ENCODE data around the gene CEMIP. TPM values are rescaled to one million over a fixed set of nuclear protein-coding genes. Genes with fewer than 3 reads are reported as not detected.

CEMIP gene, protein sequence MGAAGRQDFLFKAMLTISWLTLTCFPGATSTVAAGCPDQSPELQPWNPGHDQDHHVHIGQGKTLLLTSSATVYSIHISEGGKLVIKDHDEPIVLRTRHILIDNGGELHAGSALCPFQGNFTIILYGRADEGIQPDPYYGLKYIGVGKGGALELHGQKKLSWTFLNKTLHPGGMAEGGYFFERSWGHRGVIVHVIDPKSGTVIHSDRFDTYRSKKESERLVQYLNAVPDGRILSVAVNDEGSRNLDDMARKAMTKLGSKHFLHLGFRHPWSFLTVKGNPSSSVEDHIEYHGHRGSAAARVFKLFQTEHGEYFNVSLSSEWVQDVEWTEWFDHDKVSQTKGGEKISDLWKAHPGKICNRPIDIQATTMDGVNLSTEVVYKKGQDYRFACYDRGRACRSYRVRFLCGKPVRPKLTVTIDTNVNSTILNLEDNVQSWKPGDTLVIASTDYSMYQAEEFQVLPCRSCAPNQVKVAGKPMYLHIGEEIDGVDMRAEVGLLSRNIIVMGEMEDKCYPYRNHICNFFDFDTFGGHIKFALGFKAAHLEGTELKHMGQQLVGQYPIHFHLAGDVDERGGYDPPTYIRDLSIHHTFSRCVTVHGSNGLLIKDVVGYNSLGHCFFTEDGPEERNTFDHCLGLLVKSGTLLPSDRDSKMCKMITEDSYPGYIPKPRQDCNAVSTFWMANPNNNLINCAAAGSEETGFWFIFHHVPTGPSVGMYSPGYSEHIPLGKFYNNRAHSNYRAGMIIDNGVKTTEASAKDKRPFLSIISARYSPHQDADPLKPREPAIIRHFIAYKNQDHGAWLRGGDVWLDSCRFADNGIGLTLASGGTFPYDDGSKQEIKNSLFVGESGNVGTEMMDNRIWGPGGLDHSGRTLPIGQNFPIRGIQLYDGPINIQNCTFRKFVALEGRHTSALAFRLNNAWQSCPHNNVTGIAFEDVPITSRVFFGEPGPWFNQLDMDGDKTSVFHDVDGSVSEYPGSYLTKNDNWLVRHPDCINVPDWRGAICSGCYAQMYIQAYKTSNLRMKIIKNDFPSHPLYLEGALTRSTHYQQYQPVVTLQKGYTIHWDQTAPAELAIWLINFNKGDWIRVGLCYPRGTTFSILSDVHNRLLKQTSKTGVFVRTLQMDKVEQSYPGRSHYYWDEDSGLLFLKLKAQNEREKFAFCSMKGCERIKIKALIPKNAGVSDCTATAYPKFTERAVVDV (N-terminal part only)
- 100 to 1,000 TPM in 1 of 2 donors, 10 to 100 TPM in 1; 75.8 to 257 TPM for total RNA-seq
- 10 to 100 TPM; 11.6 to 49.4 TPM for polyA plus RNA-seq (ENCODE audit: insufficient read length in 2 of 2)
- long read RNA-seq, donor 1, full-length matches to known transcripts: 3 of 82 reads
- long read RNA-seq, donor 1, partial matches to known transcripts: 79 of 82 reads
- long read RNA-seq, donor 1, other reads (novel, unspliced or antisense): 0 of 82 reads
- long read RNA-seq, donor 2, partial matches to known transcripts: 0 of 1 reads
- long read RNA-seq, donor 2, other reads (novel, unspliced or antisense): 0 of 1 reads
- long read RNA-seq, donor 3: 0 reads
- long read RNA-seq, donor 4, partial matches to known transcripts: 208 of 208 reads
- long read RNA-seq, donor 4, other reads (novel, unspliced or antisense): 0 of 208 reads

DNA sequence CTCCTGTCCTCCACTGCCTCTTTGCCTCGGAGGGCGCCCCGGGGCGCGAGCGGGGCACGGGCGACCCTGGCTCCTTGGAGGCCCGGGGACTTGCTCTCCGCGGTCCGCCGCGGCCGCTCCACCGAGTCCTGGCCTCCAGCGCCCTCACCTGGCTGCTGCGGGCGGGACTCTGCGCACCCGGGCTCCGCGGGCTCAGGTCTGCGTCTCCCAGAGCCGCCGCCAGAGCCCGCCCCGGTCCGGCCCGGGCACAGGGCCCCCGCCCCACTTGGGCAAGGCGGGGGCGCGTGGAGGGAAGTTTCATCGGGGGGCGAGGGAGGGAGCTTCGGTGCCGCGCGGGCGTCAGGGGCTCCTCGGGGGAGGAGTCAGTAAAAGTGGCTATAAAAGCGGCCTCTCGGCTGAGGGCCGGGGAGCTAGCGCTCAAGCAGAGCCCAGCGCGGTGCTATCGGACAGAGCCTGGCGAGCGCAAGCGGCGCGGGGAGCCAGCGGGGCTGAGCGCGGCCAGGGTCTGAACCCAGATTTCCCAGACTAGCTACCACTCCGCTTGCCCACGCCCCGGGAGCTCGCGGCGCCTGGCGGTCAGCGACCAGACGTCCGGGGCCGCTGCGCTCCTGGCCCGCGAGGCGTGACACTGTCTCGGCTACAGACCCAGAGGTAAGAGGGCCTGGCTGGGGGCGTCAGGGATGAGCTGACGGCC, at the start of gene CEMIP:
TSS of gene CEMIP (plus strand) at position 407 of the 694 bp plus-strand sequence. CDS start 94,510 bp downstream, outside the sequence.
- DNase-seq (ENCODE audit: low read depth in 4 of 6, low spot score in 6 of 6): peak in 5 of 6 donors; percentile 53 to 92 (median 72)
- WGBS (ENCODE audit: insufficient coverage): under 1% methylated on average over 75 of the region's 75 CpGs
- Histone ChIP-seq H3K4me1 (ENCODE audit: control insufficient read depth, insufficient read depth, low read length) (peaks cover 26% of the 10 kb centered on the region), H3K36me3 (ENCODE audit: control insufficient read depth, insufficient read depth, low read length) (no peaks in the 10 kb centered on the region), H3K9me3 (ENCODE audit: control insufficient read depth, insufficient read depth, low read length) (no peaks in the 10 kb centered on the region), H3K4me3 (ENCODE audit: low read depth, low read length) (peak within 1 kb of the TSS; percentile 28), H3K27ac (ENCODE audit: low read depth, low read length) (no peak within 1 kb of the TSS), H3K27me3 (ENCODE audit: control insufficient read depth, insufficient read depth, low read length) (peaks cover 32% of the 10 kb centered on the region)

DNA sequence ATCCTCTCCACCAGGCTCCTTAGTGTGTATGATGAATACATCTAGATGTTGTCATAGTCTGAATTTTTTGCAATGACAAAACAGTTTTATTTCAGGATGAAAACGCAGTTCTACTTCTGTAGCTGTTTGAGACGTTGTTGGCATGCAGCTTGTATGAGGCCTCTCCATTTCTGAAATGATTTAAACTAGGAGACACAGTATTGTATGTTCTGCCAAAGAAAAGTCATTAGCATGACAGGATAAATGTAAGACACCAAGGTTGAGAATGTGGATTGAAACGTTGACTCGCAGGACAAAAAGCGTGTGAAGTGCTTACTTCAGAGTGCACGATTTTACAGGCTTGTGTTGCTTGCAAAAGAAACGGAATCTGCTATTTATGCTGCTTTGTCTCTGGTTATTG, 48.8 kb upstream of the CEMIP start:
- whole genome bisulfite sequencing (ENCODE audit: insufficient coverage): 43% methylated on average over 7 of the region's 7 CpGs
- Histone ChIP-seq H3K36me3 (ENCODE audit: control insufficient read depth, insufficient read depth, low read length) (no peaks in the 10 kb centered on the region), H3K4me3 (ENCODE audit: low read depth, low read length) (no peak overlapping the region), H3K27ac (ENCODE audit: low read depth, low read length) (no peak overlapping the region), H3K9me3 (ENCODE audit: control insufficient read depth, insufficient read depth, low read length) (no peaks in the 10 kb centered on the region), H3K4me1 (ENCODE audit: control insufficient read depth, insufficient read depth, low read length) (peaks cover 9% of the 10 kb centered on the region), H3K27me3 (ENCODE audit: control insufficient read depth, insufficient read depth, low read length) (no peaks in the 10 kb centered on the region)
- peak in 2 of 6 donors; percentile 39 to 64 for DNase-seq (ENCODE audit: low read depth in 4 of 6, low spot score in 6 of 6)

DNA sequence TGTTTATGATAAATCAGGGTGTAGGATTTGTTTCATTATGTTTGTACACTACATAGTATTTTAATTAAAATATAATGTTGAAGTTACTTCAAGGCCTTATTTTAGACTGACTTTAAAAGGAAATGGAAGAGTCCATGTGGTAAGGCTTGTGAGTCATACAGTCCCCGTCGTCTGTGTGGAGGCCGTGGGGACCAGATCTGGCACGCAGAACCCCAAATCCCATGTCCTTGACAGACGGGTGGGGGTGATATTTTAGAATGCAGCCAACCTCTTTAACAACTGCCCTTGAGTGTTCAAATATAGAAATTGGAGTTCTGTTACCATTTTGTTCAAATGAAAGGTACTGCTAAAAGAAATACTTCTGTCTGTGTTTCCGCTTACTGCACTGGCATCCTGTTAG, 48.2 kb upstream of the CEMIP start:
- no peaks in the 10 kb centered on the region for H3K27me3 ChIP-seq (ENCODE audit: control insufficient read depth, insufficient read depth, low read length)
- no peak overlapping the region for H3K4me3 ChIP-seq (ENCODE audit: low read depth, low read length)
- peaks cover 9% of the 10 kb centered on the region for H3K4me1 ChIP-seq (ENCODE audit: control insufficient read depth, insufficient read depth, low read length)
- no CpG with 5 or more reads among the region's 6 CpGs for WGBS (ENCODE audit: insufficient coverage)
- no peak overlapping the region for H3K27ac ChIP-seq (ENCODE audit: low read depth, low read length)
- no peaks in the 10 kb centered on the region for H3K9me3 ChIP-seq (ENCODE audit: control insufficient read depth, insufficient read depth, low read length)
- no peak for DNase-seq (ENCODE audit: low read depth in 4 of 6, low spot score in 6 of 6)
- no peaks in the 10 kb centered on the region for H3K36me3 ChIP-seq (ENCODE audit: control insufficient read depth, insufficient read depth, low read length)

DNA sequence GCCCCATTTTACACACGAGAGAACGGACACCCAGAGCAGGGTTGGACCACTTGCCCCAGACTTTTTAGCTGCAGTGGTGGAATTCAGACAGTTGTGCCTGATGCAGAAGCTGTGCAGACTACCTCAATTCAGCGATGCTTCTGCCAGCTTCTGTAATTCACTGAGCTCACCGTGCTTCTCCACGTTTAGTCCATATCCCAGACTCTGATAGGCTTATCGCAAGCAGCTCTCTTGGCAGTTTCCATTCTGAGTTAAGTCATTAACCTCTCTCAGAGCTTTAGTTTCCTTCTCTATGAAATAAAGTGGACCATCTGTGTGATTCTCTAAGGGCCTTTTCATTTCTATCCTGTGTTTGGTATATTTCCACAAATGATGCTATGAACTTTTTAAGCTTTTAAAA, 47.0 kb upstream of the CEMIP start:
- WGBS (ENCODE audit: insufficient coverage): 47% methylated on average over 6 of the region's 6 CpGs

DNA sequence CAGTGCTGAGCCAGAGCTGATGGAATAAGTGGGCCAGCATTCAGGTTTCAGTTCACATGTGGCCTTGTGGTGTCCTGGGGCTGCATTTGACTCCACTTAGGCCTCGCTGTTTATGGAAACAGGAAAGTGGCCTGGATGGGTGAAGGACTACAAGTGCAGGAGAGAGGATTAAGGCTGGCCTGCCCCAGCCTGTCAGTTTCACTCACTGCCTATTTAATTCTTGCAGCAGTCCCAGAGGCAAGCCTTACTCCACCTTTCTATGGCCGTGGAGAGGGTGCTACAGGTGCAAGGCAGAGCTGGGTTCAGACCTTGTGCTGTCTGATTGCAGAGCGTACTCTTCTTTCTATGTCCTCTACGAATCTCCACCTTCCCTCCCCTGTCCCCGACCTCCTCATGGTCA, 46.4 kb upstream of the CEMIP start:
- no peak for DNase-seq (ENCODE audit: low read depth in 4 of 6, low spot score in 6 of 6)
- Histone ChIP-seq H3K27ac (ENCODE audit: low read depth, low read length) (no peak overlapping the region), H3K4me3 (ENCODE audit: low read depth, low read length) (no peak overlapping the region), H3K36me3 (ENCODE audit: control insufficient read depth, insufficient read depth, low read length) (no peaks in the 10 kb centered on the region), H3K9me3 (ENCODE audit: control insufficient read depth, insufficient read depth, low read length) (no peaks in the 10 kb centered on the region), H3K4me1 (ENCODE audit: control insufficient read depth, insufficient read depth, low read length) (peaks cover 13% of the 10 kb centered on the region), H3K27me3 (ENCODE audit: control insufficient read depth, insufficient read depth, low read length) (no peaks in the 10 kb centered on the region)
- 97% methylated on average over 5 of the region's 5 CpGs for WGBS (ENCODE audit: insufficient coverage)

More for the DNA sequence above, 47.0 kb upstream of the CEMIP start:
- H3K36me3 ChIP-seq (ENCODE audit: control insufficient read depth, insufficient read depth, low read length): no peaks in the 10 kb centered on the region
- H3K9me3 ChIP-seq (ENCODE audit: control insufficient read depth, insufficient read depth, low read length): no peaks in the 10 kb centered on the region
- no peaks in the 10 kb centered on the region for H3K27me3 ChIP-seq (ENCODE audit: control insufficient read depth, insufficient read depth, low read length)
- DNase-seq (ENCODE audit: low read depth in 4 of 6, low spot score in 6 of 6): peak in 1 of 6 donors; percentile 58
- H3K4me3 ChIP-seq (ENCODE audit: low read depth, low read length): no peak overlapping the region
- H3K27ac ChIP-seq (ENCODE audit: low read depth, low read length): no peak overlapping the region
- peaks cover 13% of the 10 kb centered on the region for H3K4me1 ChIP-seq (ENCODE audit: control insufficient read depth, insufficient read depth, low read length)

DNA sequence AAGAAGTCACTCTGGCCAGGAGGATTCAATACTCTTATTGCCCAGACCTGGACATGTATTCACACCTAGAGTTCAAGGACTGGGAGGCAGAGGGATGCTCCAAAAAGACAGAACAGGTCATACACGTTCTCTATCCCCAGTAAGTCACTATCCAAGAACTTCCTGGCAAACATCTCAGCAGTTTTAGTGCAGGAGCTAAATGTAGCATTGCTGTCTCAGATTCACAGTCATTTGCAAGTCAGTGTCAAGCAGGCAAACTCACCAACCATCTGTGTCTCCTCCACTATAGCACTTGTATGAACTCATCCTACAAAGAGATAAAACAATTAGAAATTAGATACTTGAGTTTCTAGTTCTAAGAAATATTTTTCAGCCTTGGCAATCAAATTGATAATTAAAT, 45.7 kb upstream of the CEMIP start:
- no peaks in the 10 kb centered on the region for H3K9me3 ChIP-seq (ENCODE audit: control insufficient read depth, insufficient read depth, low read length)
- no peaks in the 10 kb centered on the region for H3K27me3 ChIP-seq (ENCODE audit: control insufficient read depth, insufficient read depth, low read length)
- DNase-seq (ENCODE audit: low read depth in 4 of 6, low spot score in 6 of 6): peak in 1 of 6 donors; percentile 74
- H3K36me3 ChIP-seq (ENCODE audit: control insufficient read depth, insufficient read depth, low read length): no peaks in the 10 kb centered on the region
- H3K4me1 ChIP-seq (ENCODE audit: control insufficient read depth, insufficient read depth, low read length): peaks cover 13% of the 10 kb centered on the region
- H3K4me3 ChIP-seq (ENCODE audit: low read depth, low read length): no peak overlapping the region
- no peak overlapping the region for H3K27ac ChIP-seq (ENCODE audit: low read depth, low read length)
- WGBS (ENCODE audit: insufficient coverage): 57% methylated on average over 1 of the region's 1 CpG

DNA sequence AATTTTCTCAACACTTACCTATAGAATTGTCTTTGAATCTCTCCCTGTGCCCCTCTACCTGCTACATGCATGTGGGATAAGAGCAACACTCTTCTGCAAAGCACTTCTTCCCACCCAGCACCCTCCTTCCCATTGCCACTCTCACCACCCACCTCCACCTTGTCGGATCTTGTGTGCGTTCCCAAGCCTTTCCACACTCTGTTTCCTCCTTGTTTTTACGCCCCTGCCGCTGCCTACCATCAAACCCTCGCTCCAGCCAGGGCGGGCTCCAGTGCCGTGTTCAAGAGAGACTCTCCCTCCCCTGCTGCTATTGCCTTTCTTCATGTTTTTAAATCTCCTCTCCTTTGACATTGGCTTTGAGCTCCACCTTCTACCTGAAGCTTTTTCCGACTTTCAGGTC, 43.8 kb upstream of the CEMIP start:
- Histone ChIP-seq H3K36me3 (ENCODE audit: control insufficient read depth, insufficient read depth, low read length) (no peaks in the 10 kb centered on the region), H3K9me3 (ENCODE audit: control insufficient read depth, insufficient read depth, low read length) (no peaks in the 10 kb centered on the region), H3K27me3 (ENCODE audit: control insufficient read depth, insufficient read depth, low read length) (no peaks in the 10 kb centered on the region), H3K27ac (ENCODE audit: low read depth, low read length) (no peak overlapping the region), H3K4me1 (ENCODE audit: control insufficient read depth, insufficient read depth, low read length) (peaks cover 13% of the 10 kb centered on the region), H3K4me3 (ENCODE audit: low read depth, low read length) (no peak overlapping the region)
- no peak for DNase-seq (ENCODE audit: low read depth in 4 of 6, low spot score in 6 of 6)
- WGBS (ENCODE audit: insufficient coverage): 88% methylated on average over 8 of the region's 8 CpGs

DNA sequence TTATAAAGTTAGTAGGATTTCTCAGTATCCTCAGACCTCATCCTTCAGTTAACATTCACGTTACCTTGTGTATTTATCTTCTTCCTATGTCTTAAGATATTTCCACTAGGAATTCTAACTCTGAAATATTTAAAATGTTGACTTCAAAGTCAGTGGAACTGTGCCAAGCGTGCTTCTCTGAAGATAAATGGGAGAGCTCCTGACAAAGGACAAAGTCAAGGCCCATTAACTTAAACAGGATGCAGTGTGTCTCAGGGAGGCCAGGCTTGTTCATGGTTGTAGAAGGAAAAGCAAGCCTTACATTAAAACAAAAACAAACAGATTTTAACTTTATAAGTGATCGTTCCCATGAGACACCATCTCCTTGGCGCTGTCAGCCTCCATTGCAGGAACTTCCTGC, 42.6 kb upstream of the CEMIP start:
- H3K27me3 ChIP-seq (ENCODE audit: control insufficient read depth, insufficient read depth, low read length): no peaks in the 10 kb centered on the region
- H3K9me3 ChIP-seq (ENCODE audit: control insufficient read depth, insufficient read depth, low read length): no peaks in the 10 kb centered on the region
- peak in 1 of 6 donors; percentile 77 for DNase-seq (ENCODE audit: low read depth in 4 of 6, low spot score in 6 of 6)
- H3K36me3 ChIP-seq (ENCODE audit: control insufficient read depth, insufficient read depth, low read length): no peaks in the 10 kb centered on the region
- peaks cover 13% of the 10 kb centered on the region for H3K4me1 ChIP-seq (ENCODE audit: control insufficient read depth, insufficient read depth, low read length)
- no peak overlapping the region for H3K4me3 ChIP-seq (ENCODE audit: low read depth, low read length)
- WGBS (ENCODE audit: insufficient coverage): 50% methylated on average over 1 of the region's 4 CpGs
- H3K27ac ChIP-seq (ENCODE audit: low read depth, low read length): peak overlapping the region; percentile 40

Measured in spinal cord (tissue), 10 donors.